Hindlimb muscle (tissue), 1 donor: ENCODE results near the gene KIAA1328. TPM values are rescaled to one million over a fixed set of nuclear protein-coding genes. Genes with fewer than 3 reads are reported as not detected.

Experiments
- DNase-seq: peaks from one replicate; pipeline ENCODE4 v3.0.0-alpha.2; 2013
- polyA plus RNA-seq: library from polyadenylated mRNA; unstranded; fragments of 120-200 nt; gene quantifications from one replicate; pipeline ENCODE4 v1.2.1, GENCODE V29; 2013; ENCODE audit not compliant: insufficient read length

The KIAA1328 gene
- polyA plus RNA-seq, 1 donor, result 6.1 TPM

DNA sequence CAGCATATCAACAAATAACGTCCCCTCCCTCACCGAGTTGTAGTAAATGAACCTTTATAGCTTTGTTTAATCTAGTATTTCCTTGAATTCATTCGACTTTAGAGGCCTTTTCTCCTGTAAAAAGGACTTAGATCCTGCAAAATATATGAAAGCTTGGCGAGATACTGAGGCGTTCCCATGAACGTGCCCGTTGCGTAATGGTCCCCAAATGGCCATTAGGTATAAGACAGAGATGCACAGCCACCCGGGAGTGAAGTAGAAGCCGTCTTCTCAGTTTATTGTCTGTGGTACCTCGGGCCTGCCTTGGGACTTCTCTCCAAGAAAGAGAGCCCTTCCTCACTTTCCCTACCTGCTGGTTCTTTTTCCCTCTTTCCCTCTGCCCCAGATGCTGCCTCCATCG, 426.0 kb downstream of the KIAA1328 start:
- no peak for DNase-seq

GRCh38 chr18:37258131-37258530, 429.2 kb downstream of the KIAA1328 start:
- DNase-seq, result no peak

DNA sequence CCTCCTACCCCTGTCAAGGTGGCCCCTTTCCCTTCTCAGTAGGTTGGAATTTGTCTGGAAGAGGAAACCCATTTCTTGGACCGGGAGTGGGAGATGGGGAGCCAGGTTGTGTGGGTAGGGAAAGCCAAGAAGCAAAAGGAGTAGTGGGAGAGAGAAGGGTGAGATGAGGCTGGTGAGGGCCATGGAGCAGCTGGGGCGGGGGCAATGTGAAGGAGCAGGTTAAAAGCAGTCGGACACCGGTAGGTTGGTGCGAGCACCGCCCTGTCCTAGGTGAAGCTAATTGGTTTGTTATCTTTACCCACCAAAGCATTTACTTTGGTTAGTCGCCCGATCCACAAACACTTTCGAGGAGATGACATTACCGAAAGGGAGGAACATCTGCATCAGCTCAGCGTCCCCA, 429.9 kb downstream of the KIAA1328 start:
- no peak for DNase-seq

DNA sequence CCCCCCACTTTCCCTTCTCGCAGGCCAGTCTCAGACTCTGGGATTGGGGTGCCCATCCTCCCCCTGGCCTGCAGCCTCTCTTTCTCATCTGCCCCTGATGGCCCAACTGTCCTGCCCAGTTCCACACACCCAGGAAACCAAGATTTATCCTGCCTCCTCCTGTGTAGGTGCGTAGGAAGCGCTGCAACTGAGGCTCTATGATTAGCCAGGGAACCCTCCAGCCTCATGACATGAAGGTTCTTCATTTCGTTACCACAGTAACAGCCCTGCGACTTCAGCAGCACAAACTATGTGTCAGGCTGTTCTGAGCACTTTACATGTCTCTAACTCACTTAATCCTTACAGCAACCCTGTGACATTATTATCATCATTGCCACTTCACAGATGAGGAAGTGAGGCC, 430.8 kb downstream of the KIAA1328 start:
- no peak for DNase-seq

DNA sequence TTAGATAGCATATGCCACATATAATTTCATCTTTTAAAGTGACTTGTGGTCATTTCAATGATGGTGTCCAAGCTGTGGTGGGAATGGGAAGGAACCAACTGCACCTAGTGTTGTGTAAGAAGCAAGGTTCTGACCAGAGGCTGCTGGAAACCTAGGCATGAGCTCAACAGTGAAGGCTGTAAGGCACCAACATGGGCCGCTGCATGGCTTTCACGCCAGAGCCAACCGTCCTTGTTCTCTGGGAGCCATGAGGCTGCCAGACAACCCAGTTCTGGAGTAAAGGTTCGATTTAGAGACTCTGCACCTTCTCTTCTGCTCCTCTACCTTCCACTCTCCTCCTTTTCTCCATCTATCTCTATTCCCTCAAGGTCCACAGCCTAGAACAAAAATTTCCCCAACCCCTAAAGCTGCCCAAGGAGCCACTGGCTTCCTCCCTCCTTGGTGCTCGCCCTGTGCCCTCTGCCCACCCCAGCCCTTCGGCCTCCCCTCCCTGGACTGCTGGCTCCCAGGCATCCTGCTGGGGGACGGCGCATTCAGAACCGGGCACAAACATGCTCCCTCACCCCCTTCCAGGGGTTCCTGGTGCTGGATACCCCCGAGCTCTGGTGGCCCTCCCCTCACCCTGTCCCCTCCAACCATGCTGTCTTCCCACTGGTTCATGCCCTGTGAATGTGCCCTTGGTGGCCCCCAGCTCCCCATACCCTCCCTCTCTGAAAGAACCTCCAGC, 431.6 kb downstream of the KIAA1328 start:
- DNase-seq, result no peak

- DNase-seq, result no peak
These were observed 432.4 kb downstream of the KIAA1328 start for GRCh38 chr18:37261246-37261840.

GRCh38 chr18:37261988-37262387, 433.1 kb downstream of the KIAA1328 start:
- DNase-seq, result no peak

DNA sequence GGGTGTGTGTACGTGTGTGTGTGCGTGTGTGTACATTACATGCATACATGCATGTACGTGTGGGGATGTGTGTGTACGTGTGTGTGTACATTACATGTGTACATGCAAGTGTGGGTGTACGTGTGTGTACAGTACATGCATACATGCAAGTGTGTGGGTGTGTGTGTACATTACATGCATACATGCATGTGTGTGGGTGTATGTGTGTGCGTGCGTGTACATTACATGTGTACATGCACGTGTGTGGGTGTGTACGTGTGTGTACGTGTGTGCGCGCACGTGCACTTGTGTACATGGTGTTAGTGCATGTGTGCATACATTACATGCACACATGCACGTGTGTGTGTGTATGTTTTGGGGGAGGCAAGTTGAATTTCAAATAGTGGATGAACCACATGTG, 436.0 kb downstream of the KIAA1328 start:
- no peak for DNase-seq

DNA sequence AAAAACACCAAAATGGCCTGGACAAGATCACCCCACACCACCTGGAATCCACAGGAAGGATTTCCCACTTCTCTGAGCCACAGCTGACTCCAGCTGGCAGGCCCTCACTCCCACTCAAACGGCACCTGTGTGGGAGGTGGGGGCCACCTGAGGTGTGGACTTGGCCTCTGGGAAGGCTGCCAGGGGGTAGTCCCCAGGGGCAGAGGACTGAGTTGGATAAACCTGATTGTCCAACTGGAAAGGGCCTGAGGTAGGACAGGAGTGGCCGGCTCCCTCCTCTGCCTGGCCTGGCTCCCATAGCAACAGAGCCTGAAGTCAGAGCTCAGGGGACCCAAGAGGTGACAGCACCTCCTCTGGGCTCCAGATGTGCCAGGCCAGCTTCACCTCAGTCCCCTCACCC, 436.5 kb downstream of the KIAA1328 start:
- no peak for DNase-seq

DNA sequence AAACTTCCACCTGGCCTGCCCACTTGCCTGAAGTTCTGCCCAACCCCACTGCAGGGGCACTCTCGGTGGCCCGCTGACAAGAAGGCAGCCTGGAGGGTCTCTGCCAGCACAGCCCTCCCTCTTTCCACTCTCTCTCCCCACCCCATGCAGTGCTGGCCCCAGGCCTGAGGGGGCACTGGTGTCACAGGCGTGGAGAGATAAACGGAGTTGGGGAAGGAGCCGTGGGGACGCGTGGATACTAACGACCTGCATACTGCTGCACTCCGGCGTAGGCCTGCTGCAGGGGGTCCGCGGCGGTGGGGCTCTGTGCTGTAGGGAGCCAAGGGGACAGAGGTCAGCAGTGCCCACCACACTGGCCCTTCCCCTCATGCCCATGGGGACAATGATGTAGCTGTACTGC, 437.4 kb downstream of the KIAA1328 start:
- DNase-seq, result no peak

DNA sequence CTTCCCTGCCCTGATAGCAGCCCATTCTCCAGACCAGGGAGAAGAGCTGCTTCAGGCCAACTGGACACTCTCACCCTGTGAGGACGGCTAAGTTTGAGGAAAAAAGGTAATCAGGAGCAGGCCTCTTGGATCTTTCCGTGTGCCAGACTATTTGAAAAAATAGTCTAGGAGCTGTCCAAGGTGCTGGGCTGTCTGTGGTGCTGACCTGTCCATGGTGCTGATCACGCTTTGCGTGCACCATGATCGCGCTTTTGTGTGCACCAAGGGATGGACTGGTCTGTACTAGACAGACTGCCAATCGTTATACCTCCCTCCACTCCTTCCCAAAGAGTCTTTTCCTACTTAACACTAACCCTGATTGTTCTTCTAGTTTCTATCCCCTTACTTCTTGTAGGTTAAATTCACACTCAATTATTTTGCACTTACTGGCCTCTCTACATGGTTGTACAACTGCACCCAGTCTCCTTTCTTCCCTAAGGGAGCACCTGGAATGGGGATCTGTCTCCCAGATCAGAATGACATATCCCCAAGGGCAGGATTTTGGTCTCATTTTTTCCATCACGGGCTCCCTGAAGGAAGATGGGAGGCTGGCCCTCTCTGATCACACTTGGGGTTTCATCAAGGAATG, 441.2 kb downstream of the KIAA1328 start:
- peak; percentile 77 for DNase-seq

DNA sequence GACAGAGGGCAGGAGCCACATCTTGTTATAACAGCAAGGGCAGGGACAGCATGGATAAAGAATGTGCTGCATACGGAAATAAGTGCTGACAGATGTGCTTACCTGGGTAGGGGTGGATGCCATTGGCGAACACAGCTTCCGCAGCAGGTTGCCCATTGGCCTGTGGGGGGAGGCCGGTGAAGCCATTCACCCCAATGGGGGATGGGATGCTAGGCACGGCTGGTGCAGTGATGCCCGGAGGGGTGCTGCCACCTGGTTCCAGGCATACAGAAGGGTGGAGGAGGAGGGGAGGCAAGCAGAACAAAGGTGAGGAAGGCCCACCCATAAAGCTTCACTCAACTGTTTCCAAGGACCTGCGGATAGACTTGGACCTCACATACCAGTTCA, 441.7 kb downstream of the KIAA1328 start:
- DNase-seq, result no peak

DNA sequence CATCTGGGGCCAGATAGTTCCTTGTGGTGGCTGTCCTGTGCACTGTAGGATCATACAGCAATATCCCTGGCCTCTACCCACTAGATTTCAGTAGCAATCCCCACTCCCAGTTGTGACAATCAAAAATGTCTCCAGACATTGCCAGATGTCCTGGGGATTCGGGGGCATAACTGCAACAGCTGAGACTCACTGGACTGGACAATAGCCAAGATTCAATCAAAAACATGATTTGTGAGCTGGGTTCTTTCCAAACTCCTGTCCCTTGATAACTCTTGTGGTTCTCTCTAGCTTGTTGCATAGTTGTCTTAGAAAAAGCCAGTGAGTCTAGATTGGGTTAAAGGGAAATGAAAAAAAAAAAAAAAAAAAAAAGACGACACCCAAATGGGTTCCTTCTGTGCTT, 443.3 kb downstream of the KIAA1328 start:
- DNase-seq, result no peak

GRCh38 chr18:37272841-37273240, 443.9 kb downstream of the KIAA1328 start:
- DNase-seq, result no peak

DNA sequence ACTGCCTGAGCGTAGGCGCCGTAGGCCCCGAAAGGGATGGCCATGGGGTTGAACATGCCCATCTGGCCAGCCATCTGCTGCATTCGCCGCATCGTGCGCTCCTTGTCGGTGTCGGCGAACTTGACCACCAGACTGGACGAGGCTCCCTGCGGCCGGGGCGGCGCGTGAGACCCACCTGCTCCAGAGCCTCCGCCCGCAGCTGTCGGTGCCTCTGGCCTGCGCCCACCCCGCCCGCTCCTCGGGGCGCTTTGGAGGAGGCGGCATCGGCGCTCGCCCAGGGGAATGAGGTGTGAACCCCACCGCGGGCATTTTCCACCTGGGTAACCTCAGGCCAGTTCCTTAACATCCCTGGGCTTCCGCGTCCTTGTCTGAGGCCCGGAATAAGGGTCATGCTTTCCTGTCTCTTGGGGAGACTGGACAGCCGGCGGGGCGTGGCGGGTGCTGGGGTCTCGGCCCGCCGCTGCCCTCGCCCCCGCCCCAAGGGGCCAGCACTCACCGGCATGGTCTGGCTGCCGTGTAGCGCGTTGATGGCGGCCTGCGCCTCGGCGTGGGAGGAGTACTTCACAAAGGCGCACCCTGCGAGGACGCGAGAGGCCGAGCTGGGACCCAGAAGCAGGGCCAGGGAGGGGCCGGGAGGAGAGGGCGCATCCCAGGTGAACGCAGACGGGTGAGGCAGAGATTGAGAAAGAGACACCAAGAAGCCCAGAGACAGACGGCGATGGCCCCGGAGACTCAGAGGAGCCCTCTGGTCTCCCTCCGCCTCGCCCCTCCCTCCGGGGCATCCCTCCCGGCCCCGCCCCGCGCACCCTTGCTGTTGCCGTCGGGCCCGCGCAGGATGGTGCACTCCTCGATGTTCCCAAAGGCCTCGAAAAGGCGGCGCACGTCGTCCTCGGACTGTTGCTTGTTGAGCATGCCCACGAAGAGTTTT, 445.6 kb downstream of the KIAA1328 start:
- DNase-seq, result no peak

- DNase-seq, result no peak
These were observed 446.4 kb downstream of the KIAA1328 start for GRCh38 chr18:37275237-37275741.

GRCh38 chr18:37276111-37276890, 447.4 kb downstream of the KIAA1328 start:
- no peak for DNase-seq

- DNase-seq, result no peak
These were observed 448.9 kb downstream of the KIAA1328 start for GRCh38 chr18:37277804-37278203.
